NT2/D1 (cell line): ENCODE data around the gene B3GNT9.

ENCODE experiments used
- YY1 ChIP-seq: IDR thresholded peaks from 2 replicates; pipeline ENCODE4 v1.6.1; 2011; ENCODE audit not compliant: insufficient read length, insufficient read depth
- ZNF274 ChIP-seq: IDR thresholded peaks from 2 replicates; pipeline ENCODE4 v1.6.1; 2011; ENCODE audit warnings: mild to moderate bottlenecking, low read depth, low read length

- TF ChIP-seq YY1 (no peak), ZNF274 (no peak)
Measured at GRCh38 chr16:67157892-67158635, 7.3 kb upstream of the B3GNT9 start.
